GM12878 (cell line): ENCODE data around the gene BNIP1. TPM values are rescaled to one million over a fixed set of nuclear protein-coding genes. Genes with fewer than 3 reads are reported as not detected.

Source experiments
- CBX5 ChIP-seq: sonication (generic); IDR thresholded peaks from 2 replicates; pipeline ENCODE4 v1.6.1; 2016; ENCODE audit warnings: low read depth, moderate library complexity, mild to moderate bottlenecking, inconsistent platforms
- CHD1 ChIP-seq: IDR thresholded peaks from 2 replicates; pipeline ENCODE4 v1.6.1; 2012; ENCODE audit warnings: low read depth, low read length, improper control_type of control experiment
- CTCF ChIP-seq, 3 experiments: IDR thresholded peaks in 2 of 3; conservative IDR thresholded peaks in 1 of 3; 2 replicates each; pipeline ENCODE4 v1.5.1; 2011; ENCODE audit warnings: low read depth in 3 of 3, low read length in 3 of 3, mild to moderate bottlenecking in 3 of 3, control low read depth in 2 of 3, moderate library complexity in 2 of 3, inconsistent platforms in 1 of 3, mixed read lengths in 1 of 3; ENCODE audit not compliant: control insufficient read depth in 2 of 3, insufficient read depth in 1 of 3; ENCODE audit errors: extremely low read depth in 1 of 3
- MEF2A ChIP-seq: IDR thresholded peaks from 2 replicates; pipeline ENCODE4 v1.6.1; 2011; ENCODE audit warnings: low read depth, mild to moderate bottlenecking, low read length, moderate library complexity; ENCODE audit not compliant: insufficient read depth
- RFX5 ChIP-seq: IDR thresholded peaks from 2 replicates; pipeline ENCODE4 v1.6.1; 2011; ENCODE audit warnings: low read depth, low read length, improper control_type of control experiment
- RUNX3 ChIP-seq: IDR thresholded peaks from 2 replicates; pipeline ENCODE4 v1.6.1; 2012; ENCODE audit warnings: low read length, inconsistent platforms
- SMC3 ChIP-seq: IDR thresholded peaks from 2 replicates; pipeline ENCODE4 v1.6.1; 2011; ENCODE audit warnings: low read length, improper control_type of control experiment, borderline replicate concordance
- USF2 ChIP-seq: IDR thresholded peaks from 2 replicates; pipeline ENCODE4 v1.6.1; 2011; ENCODE audit warnings: low read depth, low read length, improper control_type of control experiment, borderline replicate concordance
- ZBTB11 ChIP-seq: fragments of 450-650 bp; formaldehyde crosslinking; IDR thresholded peaks from 2 replicates; pipeline ENCODE4 v1.5.0; 2022; ENCODE audit warnings: mild to moderate bottlenecking, missing genetic modification characterization
- ZZZ3 ChIP-seq: IDR thresholded peaks from 2 replicates; pipeline ENCODE4 v1.6.1; 2011; ENCODE audit warnings: low read depth; ENCODE audit not compliant: control insufficient read depth, insufficient read length
- polyA plus RNA-seq, 11 experiments: library from polyadenylated mRNA; depleted of rRNA in 4 of 11; unstranded in 6 of 11; stranded (reverse) in 5 of 11; fragments of >200 nt; fragmentation: Nextera tagmentation in 4 of 11; fragmentation: Illumina TruSeq in 1 of 11; extraction: Ambion mirVana in 4 of 11; extraction: Trizol in 1 of 11; gene quantifications; 1 replicate in 1 of 11; 2 replicates in 10 of 11; pipeline versions ENCODE4 v1.2.1 to v1.2.3, GENCODE V29; 2011 to 2016; ENCODE audit warnings: inconsistent platforms in 2 of 11, missing spikeins in 2 of 11, low read depth in 1 of 11
- total RNA-seq, 4 experiments: library from RNA; depleted of rRNA in 3 of 4; stranded (reverse); fragments of >200 nt in 3 of 4; fragmentation: Illumina TruSeq in 1 of 4; extraction: Trizol in 1 of 4; gene quantifications; 2 replicates each; pipeline versions ENCODE4 v1.2.1 to v1.2.3, GENCODE V29; 2013 to 2021

BNIP1 gene
- total and polyA plus RNA-seq, 10 of the 15 experiments (the other 5 are each of a cell fraction or from before 2014, with no cell fraction given), result 20.5 to 62.5 (median 27.4) TPM

- no peak for TF ChIP-seq ZBTB11 (CRISPR knock-in tag)
- TF ChIP-seq CTCF (IDR thresholded peaks at IDR 0.05 in 2 of 3, conservative IDR thresholded peaks at IDR 0.05 in 1 of 3; ENCODE audit: control insufficient read depth in 2 of 3, extremely low read depth in 1 of 3, insufficient read depth in 1 of 3, low read depth in 3 of 3, low read length in 3 of 3), result peak; percentile 96 to 98 (median 98)
- TF ChIP-seq SMC3, result peak; percentile 48; the same call in 1 of the 2 replicates
- peak; percentile 65; the same call in 1 of the 2 replicates for TF ChIP-seq MEF2A
- TF ChIP-seq ZZZ3, result no peak
- peak; percentile 74 for TF ChIP-seq RUNX3
- peak; percentile 74; the same call in 1 of the 2 replicates for TF ChIP-seq CBX5
- peak; percentile 10; the same call in 1 of the 2 replicates for TF ChIP-seq USF2
- no peak for TF ChIP-seq CHD1
- TF ChIP-seq RFX5, result no peak; the same call in 1 of the 2 replicates
Measured at GRCh38 chr5:173144200-173145176, at the start of gene BNIP1 (continued).
